Measurements from ENCODE around the gene SYK.

- TF ChIP-seq POLR2A (IDR thresholded peaks at IDR 0.05): no peak
- TF ChIP-seq CTCF (IDR thresholded peaks at IDR 0.05): no peak
- no peak for TF ChIP-seq POLR2AphosphoS5 (IDR thresholded peaks at IDR 0.05)
Measured at GRCh38 chr9:90836411-90837080, 34.9 kb downstream of the SYK start.
